Stomach (tissue), 4 donors: ENCODE measurements around the gene GSG1L2.

Experiments
- EP300 ChIP-seq: sonication (generic); formaldehyde crosslinking; IDR thresholded peaks from one replicate; pipeline ENCODE4 v1.6.1; 2017; ENCODE audit warnings: antibody characterized with exemption
- TF ChIP-seq, protein P1 (sequence below), 7 experiments: fragments of 450-650 bp in 4 of 7; fragments of 200-600 bp in 3 of 7; sonication (generic) in 3 of 7; IDR thresholded peaks; one replicate each; pipeline ENCODE4 v1.5.1; 2016 to 2019; ENCODE audit warnings: antibody characterized with exemption in 7 of 7, control low read depth in 2 of 7, mild to moderate bottlenecking in 1 of 7

DNA sequence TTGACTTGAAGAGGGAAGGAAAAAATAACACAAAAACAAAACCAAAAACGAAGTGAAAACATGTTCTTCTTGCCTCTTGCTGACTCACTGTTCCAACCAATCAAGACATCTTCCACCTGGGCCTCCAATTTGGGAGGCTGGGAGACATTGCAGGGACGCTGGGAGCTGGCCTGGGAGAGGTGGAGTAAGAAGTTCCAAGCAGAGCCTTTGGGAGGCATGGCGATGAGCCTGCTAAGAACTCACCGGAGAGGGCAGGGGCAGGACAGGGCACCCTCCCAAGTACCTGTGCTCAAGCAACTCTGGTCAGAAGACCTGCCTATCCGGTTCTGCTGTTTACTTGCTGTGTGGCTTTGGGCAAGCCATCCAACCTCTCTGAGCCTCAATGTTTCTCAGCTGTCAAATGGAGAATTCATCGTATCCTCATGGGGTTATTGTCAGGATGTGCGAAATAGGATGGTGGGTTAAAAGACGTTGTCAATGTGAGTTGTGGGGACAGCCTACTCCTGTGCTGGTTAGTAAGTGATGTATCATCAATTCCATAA lies 3.0 kb upstream of the GSG1L2 start:
- TF ChIP-seq, protein P1, sequence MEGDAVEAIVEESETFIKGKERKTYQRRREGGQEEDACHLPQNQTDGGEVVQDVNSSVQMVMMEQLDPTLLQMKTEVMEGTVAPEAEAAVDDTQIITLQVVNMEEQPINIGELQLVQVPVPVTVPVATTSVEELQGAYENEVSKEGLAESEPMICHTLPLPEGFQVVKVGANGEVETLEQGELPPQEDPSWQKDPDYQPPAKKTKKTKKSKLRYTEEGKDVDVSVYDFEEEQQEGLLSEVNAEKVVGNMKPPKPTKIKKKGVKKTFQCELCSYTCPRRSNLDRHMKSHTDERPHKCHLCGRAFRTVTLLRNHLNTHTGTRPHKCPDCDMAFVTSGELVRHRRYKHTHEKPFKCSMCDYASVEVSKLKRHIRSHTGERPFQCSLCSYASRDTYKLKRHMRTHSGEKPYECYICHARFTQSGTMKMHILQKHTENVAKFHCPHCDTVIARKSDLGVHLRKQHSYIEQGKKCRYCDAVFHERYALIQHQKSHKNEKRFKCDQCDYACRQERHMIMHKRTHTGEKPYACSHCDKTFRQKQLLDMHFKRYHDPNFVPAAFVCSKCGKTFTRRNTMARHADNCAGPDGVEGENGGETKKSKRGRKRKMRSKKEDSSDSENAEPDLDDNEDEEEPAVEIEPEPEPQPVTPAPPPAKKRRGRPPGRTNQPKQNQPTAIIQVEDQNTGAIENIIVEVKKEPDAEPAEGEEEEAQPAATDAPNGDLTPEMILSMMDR (IDR thresholded peaks at IDR 0.05): no peak
- no peak for TF ChIP-seq EP300
